OCI-LY3 (cell line): ENCODE measurements around the gene OS9.

Experiments
- CTCF ChIP-seq: fragments of 200-600, 300-600 bp; sonication (generic); IDR thresholded peaks from 2 replicates; pipeline ENCODE4 v1.5.1; 2014; ENCODE audit warnings: antibody characterized with exemption, low read length, low read depth
- EZH2phosphoT487 ChIP-seq: fragments of 200-600 bp; shearing (Covaris generic); IDR thresholded peaks from 2 replicates; pipeline ENCODE4 v1.6.1; 2018; ENCODE audit warnings: antibody characterized with exemption, mixed run types, low read depth

DNA sequence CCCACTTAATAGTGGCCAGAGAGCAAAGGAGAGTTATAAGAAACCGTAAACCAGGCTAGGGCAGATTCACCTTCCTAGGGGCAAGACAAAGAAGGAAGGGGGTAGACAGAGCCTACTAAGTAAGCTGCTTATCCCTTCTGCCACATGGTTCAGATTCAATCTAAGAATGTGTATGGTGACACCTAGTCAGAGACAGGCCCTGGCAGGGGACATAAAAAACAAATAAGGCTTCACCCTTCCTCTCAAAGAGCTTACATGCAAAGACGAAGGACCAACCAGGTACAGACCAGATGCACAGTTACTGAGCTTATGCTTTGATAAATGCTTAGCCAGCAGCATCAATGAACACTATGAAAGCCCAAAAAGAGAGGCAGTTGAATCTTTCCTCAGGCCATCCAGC lies 68.5 kb downstream of the OS9 start:
- TF ChIP-seq CTCF, result no peak
- no peak for TF ChIP-seq EZH2phosphoT487
